ENCODE data around the gene CHCHD4. TPM values are rescaled to one million over a fixed set of nuclear protein-coding genes. Genes with fewer than 3 reads are reported as not detected.

CHCHD4 gene
- total and polyA plus RNA-seq, 2 of the 13 experiments (the other 11 are each of a cell fraction or from before 2014, with no cell fraction given), result 15.8 to 24.1 TPM

DNA sequence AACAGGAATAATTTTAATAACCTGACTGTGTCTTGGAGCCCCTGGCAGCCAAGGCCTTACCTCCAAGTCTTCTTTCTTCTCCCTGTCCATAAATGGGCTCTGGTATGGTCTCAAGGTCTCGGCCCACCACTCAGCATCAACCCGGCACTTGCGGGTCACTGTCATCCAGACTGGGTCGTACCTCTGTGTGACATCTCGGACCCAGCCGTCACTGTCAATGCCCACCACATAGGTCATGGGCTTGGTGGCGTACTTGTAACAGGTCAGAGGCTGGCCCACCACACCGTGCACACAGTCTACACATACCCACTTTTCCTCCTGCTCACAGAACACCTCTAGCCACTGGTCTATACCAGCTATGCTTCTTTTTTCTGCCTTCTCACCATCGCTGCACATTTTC is 33.3 kb upstream of the CHCHD4 start:
- Histone ChIP-seq H3K4me1 (ENCODE audit: insufficient read depth, low read length) (no peaks in the 10 kb centered on the region), H3K27me3 (ENCODE audit: control insufficient read depth in 1 of 2, insufficient read depth in 2 of 2, low read length in 2 of 2) (no peaks in the 10 kb centered on the region), H3K9me3 (ENCODE audit: low read length) (peaks cover 8% of the 10 kb centered on the region), H3K27ac (ENCODE audit: extremely low read length, insufficient read depth, low read length) (no peak overlapping the region), H3K4me2 (ENCODE audit: low read depth, low read length) (no peak overlapping the region), H3K4me3 (replicated peaks in 1 of 3; ENCODE audit: insufficient read depth in 1 of 3, low read depth in 2 of 3, low read length in 3 of 3) (no peak overlapping the region), H3K79me2 (ENCODE audit: insufficient read depth, low read length) (no peaks in the 10 kb centered on the region), H3K9ac (ENCODE audit: insufficient read depth, low read depth, low read length) (no peak overlapping the region), H3K36me3 (replicated peaks in 1 of 2; ENCODE audit: control insufficient read depth in 1 of 2, insufficient read depth in 2 of 2, low read length in 2 of 2) (peaks cover 24 to 86% of the 10 kb centered on the region in 2 experiments), H2AFZ (ENCODE audit: low read length) (no peak overlapping the region), H4K20me1 (ENCODE audit: insufficient read depth, low read length) (peaks cover 2% of the 10 kb centered on the region; the same call in 1 of the 2 replicates)
- in situ Hi-C loops (cut with HindIII; ENCODE audit: extremely low pct_ligation_motif_present, low pct_unique_long_range_greater_than_20kb) (no loop called here), intact Hi-C loops (cut with micrococcal nuclease; ENCODE audit: unreplicated experiment) (no loop called here)
- ChIA-PET POLR2A (no interaction called here), CTCF (ENCODE audit: low intra/inter-chr PET ratio, low total read pairs) (no interaction called here)
- 96% methylated on average over 9 of the region's 9 CpGs for WGBS (ENCODE audit: low lambda C conversion rate)
- no TSS peak for BruUV-seq (replicated peaks)
- FAIRE-seq, result no peak
- no peak for ATAC-seq
- no peak for DNase-seq (ENCODE audit: low spot score)
- TF ChIP-seq ZNF713 (CRISPR knock-in tag; IDR thresholded peaks at IDR 0.05), result no peak
- TF ChIP-seq, protein P1, sequence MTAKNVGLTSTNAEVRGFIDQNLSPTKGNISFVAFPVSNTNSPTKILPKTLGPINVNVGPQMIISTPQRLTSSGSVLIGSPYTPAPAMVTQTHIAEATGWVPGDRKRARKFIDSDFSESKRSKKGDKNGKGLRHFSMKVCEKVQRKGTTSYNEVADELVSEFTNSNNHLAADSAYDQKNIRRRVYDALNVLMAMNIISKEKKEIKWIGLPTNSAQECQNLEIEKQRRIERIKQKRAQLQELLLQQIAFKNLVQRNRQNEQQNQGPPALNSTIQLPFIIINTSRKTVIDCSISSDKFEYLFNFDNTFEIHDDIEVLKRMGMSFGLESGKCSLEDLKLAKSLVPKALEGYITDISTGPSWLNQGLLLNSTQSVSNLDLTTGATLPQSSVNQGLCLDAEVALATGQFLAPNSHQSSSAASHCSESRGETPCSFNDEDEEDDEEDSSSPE (CRISPR knock-in tag; IDR thresholded peaks at IDR 0.05), result no peak
- TF ChIP-seq, protein P2, sequence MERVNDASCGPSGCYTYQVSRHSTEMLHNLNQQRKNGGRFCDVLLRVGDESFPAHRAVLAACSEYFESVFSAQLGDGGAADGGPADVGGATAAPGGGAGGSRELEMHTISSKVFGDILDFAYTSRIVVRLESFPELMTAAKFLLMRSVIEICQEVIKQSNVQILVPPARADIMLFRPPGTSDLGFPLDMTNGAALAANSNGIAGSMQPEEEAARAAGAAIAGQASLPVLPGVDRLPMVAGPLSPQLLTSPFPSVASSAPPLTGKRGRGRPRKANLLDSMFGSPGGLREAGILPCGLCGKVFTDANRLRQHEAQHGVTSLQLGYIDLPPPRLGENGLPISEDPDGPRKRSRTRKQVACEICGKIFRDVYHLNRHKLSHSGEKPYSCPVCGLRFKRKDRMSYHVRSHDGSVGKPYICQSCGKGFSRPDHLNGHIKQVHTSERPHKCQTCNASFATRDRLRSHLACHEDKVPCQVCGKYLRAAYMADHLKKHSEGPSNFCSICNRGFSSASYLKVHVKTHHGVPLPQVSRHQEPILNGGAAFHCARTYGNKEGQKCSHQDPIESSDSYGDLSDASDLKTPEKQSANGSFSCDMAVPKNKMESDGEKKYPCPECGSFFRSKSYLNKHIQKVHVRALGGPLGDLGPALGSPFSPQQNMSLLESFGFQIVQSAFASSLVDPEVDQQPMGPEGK (CRISPR knock-in tag; IDR thresholded peaks at IDR 0.05), result no peak
- TF ChIP-seq NBN (conservative IDR thresholded peaks at IDR 0.05), result no peak
- TF ChIP-seq, protein P3, sequence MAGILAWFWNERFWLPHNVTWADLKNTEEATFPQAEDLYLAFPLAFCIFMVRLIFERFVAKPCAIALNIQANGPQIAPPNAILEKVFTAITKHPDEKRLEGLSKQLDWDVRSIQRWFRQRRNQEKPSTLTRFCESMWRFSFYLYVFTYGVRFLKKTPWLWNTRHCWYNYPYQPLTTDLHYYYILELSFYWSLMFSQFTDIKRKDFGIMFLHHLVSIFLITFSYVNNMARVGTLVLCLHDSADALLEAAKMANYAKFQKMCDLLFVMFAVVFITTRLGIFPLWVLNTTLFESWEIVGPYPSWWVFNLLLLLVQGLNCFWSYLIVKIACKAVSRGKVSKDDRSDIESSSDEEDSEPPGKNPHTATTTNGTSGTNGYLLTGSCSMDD (CRISPR knock-in tag; IDR thresholded peaks at IDR 0.05), result no peak
- TF ChIP-seq ELF4 (CRISPR knock-in tag; IDR thresholded peaks at IDR 0.05; ENCODE audit: borderline replicate concordance), result no peak
- no peak for TF ChIP-seq LCORL (IDR thresholded peaks at IDR 0.05)
- TF ChIP-seq LCORL (CRISPR knock-in tag; IDR thresholded peaks at IDR 0.05), result no peak
- no peak for TF ChIP-seq SRY (CRISPR knock-in tag; IDR thresholded peaks at IDR 0.05)
- TF ChIP-seq, protein P4, sequence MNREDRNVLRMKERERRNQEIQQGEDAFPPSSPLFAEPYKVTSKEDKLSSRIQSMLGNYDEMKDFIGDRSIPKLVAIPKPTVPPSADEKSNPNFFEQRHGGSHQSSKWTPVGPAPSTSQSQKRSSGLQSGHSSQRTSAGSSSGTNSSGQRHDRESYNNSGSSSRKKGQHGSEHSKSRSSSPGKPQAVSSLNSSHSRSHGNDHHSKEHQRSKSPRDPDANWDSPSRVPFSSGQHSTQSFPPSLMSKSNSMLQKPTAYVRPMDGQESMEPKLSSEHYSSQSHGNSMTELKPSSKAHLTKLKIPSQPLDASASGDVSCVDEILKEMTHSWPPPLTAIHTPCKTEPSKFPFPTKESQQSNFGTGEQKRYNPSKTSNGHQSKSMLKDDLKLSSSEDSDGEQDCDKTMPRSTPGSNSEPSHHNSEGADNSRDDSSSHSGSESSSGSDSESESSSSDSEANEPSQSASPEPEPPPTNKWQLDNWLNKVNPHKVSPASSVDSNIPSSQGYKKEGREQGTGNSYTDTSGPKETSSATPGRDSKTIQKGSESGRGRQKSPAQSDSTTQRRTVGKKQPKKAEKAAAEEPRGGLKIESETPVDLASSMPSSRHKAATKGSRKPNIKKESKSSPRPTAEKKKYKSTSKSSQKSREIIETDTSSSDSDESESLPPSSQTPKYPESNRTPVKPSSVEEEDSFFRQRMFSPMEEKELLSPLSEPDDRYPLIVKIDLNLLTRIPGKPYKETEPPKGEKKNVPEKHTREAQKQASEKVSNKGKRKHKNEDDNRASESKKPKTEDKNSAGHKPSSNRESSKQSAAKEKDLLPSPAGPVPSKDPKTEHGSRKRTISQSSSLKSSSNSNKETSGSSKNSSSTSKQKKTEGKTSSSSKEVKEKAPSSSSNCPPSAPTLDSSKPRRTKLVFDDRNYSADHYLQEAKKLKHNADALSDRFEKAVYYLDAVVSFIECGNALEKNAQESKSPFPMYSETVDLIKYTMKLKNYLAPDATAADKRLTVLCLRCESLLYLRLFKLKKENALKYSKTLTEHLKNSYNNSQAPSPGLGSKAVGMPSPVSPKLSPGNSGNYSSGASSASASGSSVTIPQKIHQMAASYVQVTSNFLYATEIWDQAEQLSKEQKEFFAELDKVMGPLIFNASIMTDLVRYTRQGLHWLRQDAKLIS (CRISPR knock-in tag; IDR thresholded peaks at IDR 0.05), result no peak
- TF ChIP-seq, protein P5, sequence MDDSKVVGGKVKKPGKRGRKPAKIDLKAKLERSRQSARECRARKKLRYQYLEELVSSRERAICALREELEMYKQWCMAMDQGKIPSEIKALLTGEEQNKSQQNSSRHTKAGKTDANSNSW (CRISPR knock-in tag; IDR thresholded peaks at IDR 0.05; ENCODE audit: borderline replicate concordance), result no peak
- no peak for TF ChIP-seq PHF20 (CRISPR knock-in tag; IDR thresholded peaks at IDR 0.05)
- TF ChIP-seq, protein P6, sequence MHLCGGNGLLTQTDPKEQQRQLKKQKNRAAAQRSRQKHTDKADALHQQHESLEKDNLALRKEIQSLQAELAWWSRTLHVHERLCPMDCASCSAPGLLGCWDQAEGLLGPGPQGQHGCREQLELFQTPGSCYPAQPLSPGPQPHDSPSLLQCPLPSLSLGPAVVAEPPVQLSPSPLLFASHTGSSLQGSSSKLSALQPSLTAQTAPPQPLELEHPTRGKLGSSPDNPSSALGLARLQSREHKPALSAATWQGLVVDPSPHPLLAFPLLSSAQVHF (CRISPR knock-in tag; IDR thresholded peaks at IDR 0.05), result no peak
- TF ChIP-seq ZNF616 (CRISPR knock-in tag; IDR thresholded peaks at IDR 0.05; ENCODE audit: low read depth), result no peak
- TF ChIP-seq ZNF563 (CRISPR knock-in tag; IDR thresholded peaks at IDR 0.05), result no peak
- no peak for TF ChIP-seq ZNF781 (CRISPR knock-in tag; IDR thresholded peaks at IDR 0.05; ENCODE audit: borderline replicate concordance, not compliant biosample characterization)
- TF ChIP-seq HNRNPH1 (optimal IDR thresholded peaks at IDR 0.05; ENCODE audit: low read depth, low read length), result no peak
- TF ChIP-seq ZNF331 (CRISPR knock-in tag; IDR thresholded peaks at IDR 0.05), result no peak
